ENCODE measurements around the gene ZNF646. TPM values are rescaled to one million over a fixed set of nuclear protein-coding genes. Genes with fewer than 3 reads are reported as not detected.
A peak's percentile ranks its signal among the peaks of the same experiment; 100 is the strongest.

ZNF646 gene
- polyA plus RNA-seq, 3 donors: 0.46 to 6.5 (median 3.0) TPM

DNA sequence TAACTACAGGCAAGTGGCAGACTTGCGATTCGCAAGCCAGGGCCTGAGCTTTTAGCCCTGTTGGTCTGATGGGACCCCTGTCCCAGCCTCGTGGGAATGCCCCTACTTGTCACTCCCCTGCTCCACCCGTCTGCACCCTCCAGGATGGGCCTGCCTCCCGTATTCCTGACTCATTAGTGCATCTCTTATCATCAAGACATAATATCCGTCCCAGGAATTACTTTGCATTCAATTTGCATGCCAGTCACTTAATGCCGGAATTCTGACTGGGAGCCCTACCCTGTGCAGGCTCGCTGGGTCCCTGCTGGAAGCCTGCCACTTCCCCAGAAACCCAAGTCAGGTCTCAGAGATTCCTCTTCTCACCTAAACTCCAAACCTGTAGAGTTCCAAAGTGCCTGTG, 11.2 kb downstream of the ZNF646 start:
- peak overlapping the region in 3 of 7 donors; percentile 27 to 63 (median 41) for H3K27ac Mint-ChIP-seq
- Histone ChIP-seq H4K20me1 (ENCODE audit: insufficient read depth, low read length) (peaks cover 47% of the 10 kb centered on the region), H3K9ac (ENCODE audit: insufficient read depth, low read length, poor library complexity, severe bottlenecking) (no peak overlapping the region), H3K27ac (ENCODE audit: low read depth in 1 of 2, low read length in 2 of 2) (no peak overlapping the region), H3K36me3 (replicated peaks in 1 of 2; ENCODE audit: control insufficient read depth in 1 of 2, insufficient read depth in 2 of 2, low read length in 2 of 2) (peaks cover 36 to 85% of the 10 kb centered on the region in 2 donors), H3K9me3 (replicated peaks in 1 of 2; ENCODE audit: control insufficient read depth in 1 of 2, insufficient read depth in 1 of 2, low read length in 2 of 2) (no peaks in the 10 kb centered on the region), H3K27me3 (ENCODE audit: control insufficient read depth in 2 of 2, insufficient read depth in 2 of 2, low read length in 2 of 2) (no peaks in the 10 kb centered on the region), H2AFZ (ENCODE audit: insufficient read depth, low read depth, low read length, poor library complexity, severe bottlenecking) (no peak overlapping the region), H3K4me1 (ENCODE audit: control insufficient read depth in 1 of 2, insufficient read depth in 2 of 2, low read length in 2 of 2) (peaks cover 0 to 10% of the 10 kb centered on the region in 2 donors), H3K4me2 (replicated peaks; ENCODE audit: extremely low read depth, low read length, poor library complexity, severe bottlenecking) (no peak overlapping the region), H3K79me2 (ENCODE audit: insufficient read depth, low read length) (peaks cover 21% of the 10 kb centered on the region), H3K4me3 (replicated peaks in 1 of 3; ENCODE audit: low read depth in 2 of 3, low read length in 3 of 3) (no peak overlapping the region)
- TF ChIP-seq, protein P1, sequence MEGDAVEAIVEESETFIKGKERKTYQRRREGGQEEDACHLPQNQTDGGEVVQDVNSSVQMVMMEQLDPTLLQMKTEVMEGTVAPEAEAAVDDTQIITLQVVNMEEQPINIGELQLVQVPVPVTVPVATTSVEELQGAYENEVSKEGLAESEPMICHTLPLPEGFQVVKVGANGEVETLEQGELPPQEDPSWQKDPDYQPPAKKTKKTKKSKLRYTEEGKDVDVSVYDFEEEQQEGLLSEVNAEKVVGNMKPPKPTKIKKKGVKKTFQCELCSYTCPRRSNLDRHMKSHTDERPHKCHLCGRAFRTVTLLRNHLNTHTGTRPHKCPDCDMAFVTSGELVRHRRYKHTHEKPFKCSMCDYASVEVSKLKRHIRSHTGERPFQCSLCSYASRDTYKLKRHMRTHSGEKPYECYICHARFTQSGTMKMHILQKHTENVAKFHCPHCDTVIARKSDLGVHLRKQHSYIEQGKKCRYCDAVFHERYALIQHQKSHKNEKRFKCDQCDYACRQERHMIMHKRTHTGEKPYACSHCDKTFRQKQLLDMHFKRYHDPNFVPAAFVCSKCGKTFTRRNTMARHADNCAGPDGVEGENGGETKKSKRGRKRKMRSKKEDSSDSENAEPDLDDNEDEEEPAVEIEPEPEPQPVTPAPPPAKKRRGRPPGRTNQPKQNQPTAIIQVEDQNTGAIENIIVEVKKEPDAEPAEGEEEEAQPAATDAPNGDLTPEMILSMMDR (IDR thresholded peaks at IDR 0.05): no peak
- DNase-seq: no peak
- 97% methylated on average over 8 of the region's 8 CpGs for WGBS (ENCODE audit: insufficient coverage)
- H3K4me3 Mint-ChIP-seq: no peak overlapping the region
- peaks cover 12% of the 10 kb centered on the region for H3K4me1 Mint-ChIP-seq
- H3K27me3 Mint-ChIP-seq (ENCODE audit: low read depth in 3 of 3): peaks cover 0 to 3% (median 3%) of the 10 kb centered on the region in 3 donors
- peaks cover 36 to 60% of the 10 kb centered on the region in 2 donors for H3K36me3 Mint-ChIP-seq
- intact Hi-C loops (cut with micrococcal nuclease): no loop called here
- no peaks in the 10 kb centered on the region for H3K9me3 Mint-ChIP-seq

DNA sequence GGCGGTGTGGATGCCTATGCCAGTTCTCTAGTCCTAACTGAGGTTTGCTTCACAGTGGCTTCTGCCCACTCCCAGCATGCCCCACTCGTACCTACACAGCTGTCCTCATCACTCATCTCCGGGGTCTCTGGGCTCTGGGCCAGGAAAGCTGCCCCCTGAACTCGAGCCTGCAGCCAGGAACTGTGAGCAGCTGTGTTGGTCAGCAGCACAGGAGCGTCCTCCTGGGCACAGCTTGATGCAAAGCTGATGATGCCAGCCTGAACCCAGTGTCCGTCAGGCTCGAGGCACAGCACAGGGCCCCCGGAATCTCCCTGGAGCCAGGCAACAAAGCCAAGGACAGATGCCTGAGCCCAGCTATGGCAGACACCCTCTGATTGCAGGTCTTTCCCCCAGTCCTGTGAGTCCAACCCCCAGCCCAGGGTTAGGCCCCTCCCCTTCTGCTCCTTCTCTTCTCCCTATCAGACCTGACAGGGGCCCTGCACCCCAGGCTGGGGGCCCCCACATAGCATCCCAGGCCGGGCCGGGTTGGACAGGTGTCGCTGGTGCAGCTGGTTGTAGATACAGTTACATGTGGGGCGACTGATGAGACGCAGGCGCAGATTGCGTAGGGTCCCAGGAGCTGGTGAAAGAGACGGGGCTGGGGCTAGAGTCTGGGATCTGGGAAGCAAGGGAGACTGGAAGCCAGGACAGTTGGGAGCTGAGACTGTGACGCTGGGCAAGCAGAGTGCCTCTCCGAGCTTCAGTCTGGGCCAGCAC, 11.8 kb downstream of the ZNF646 start:
- no peak overlapping the region for H3K4me3 ChIP-seq (replicated peaks in 1 of 3; ENCODE audit: low read depth in 2 of 3, low read length in 3 of 3)
- H3K36me3 Mint-ChIP-seq: peaks cover 36 to 60% of the 10 kb centered on the region in 2 donors
- intact Hi-C loops (cut with micrococcal nuclease): no loop called here
- peaks cover 18% of the 10 kb centered on the region for H3K79me2 ChIP-seq (ENCODE audit: insufficient read depth, low read length)
- H3K27me3 ChIP-seq (ENCODE audit: control insufficient read depth in 2 of 2, insufficient read depth in 2 of 2, low read length in 2 of 2): no peaks in the 10 kb centered on the region
- H4K20me1 ChIP-seq (ENCODE audit: insufficient read depth, low read length): peaks cover 40% of the 10 kb centered on the region
- peaks cover 0 to 3% (median 3%) of the 10 kb centered on the region in 3 donors for H3K27me3 Mint-ChIP-seq (ENCODE audit: low read depth in 3 of 3)
- H3K4me1 Mint-ChIP-seq: peaks cover 10% of the 10 kb centered on the region
- H3K36me3 ChIP-seq (replicated peaks in 1 of 2; ENCODE audit: control insufficient read depth in 1 of 2, insufficient read depth in 2 of 2, low read length in 2 of 2): peaks cover 36 to 85% of the 10 kb centered on the region in 2 donors
- H3K4me3 Mint-ChIP-seq: no peak overlapping the region
- no peaks in the 10 kb centered on the region for H3K9me3 Mint-ChIP-seq
- H3K4me2 ChIP-seq (replicated peaks; ENCODE audit: extremely low read depth, low read length, poor library complexity, severe bottlenecking): no peak overlapping the region
- H3K9ac ChIP-seq (ENCODE audit: insufficient read depth, low read length, poor library complexity, severe bottlenecking): no peak overlapping the region
- H3K27ac Mint-ChIP-seq: peak overlapping the region in 2 of 7 donors; percentile 46 to 57
- H3K9me3 ChIP-seq (replicated peaks in 1 of 2; ENCODE audit: control insufficient read depth in 1 of 2, insufficient read depth in 1 of 2, low read length in 2 of 2): no peaks in the 10 kb centered on the region
- whole genome bisulfite sequencing (ENCODE audit: insufficient coverage): 95% methylated on average over 12 of the region's 18 CpGs
- TF ChIP-seq, protein P1 (IDR thresholded peaks at IDR 0.05): no peak
- no peak overlapping the region for H3K27ac ChIP-seq (ENCODE audit: low read depth in 1 of 2, low read length in 2 of 2)
- DNase-seq: no peak
- H2AFZ ChIP-seq (ENCODE audit: insufficient read depth, low read depth, low read length, poor library complexity, severe bottlenecking): no peak overlapping the region
- peaks cover 0 to 10% of the 10 kb centered on the region in 2 donors for H3K4me1 ChIP-seq (ENCODE audit: control insufficient read depth in 1 of 2, insufficient read depth in 2 of 2, low read length in 2 of 2)
